GM12875 (cell line): ENCODE results near the gene TMCC1.

Source experiments
- H3K4me3 ChIP-seq: one replicate; pipeline ENCODE4 v1.5.1; 2011; ENCODE audit warnings: low read depth, low read length, control low read depth
- TF ChIP-seq, protein P1 (sequence below): IDR thresholded peaks from 2 replicates; pipeline ENCODE4 v1.5.1; 2011; ENCODE audit warnings: low read depth, mild to moderate bottlenecking, control low read depth, inconsistent platforms, low read length, moderate library complexity, borderline replicate concordance; ENCODE audit not compliant: insufficient read depth

The TMCC1 gene

GRCh38 chr3:129855170-129855831 lies 38.2 kb downstream of the TMCC1 start:
- TF ChIP-seq, protein P1, sequence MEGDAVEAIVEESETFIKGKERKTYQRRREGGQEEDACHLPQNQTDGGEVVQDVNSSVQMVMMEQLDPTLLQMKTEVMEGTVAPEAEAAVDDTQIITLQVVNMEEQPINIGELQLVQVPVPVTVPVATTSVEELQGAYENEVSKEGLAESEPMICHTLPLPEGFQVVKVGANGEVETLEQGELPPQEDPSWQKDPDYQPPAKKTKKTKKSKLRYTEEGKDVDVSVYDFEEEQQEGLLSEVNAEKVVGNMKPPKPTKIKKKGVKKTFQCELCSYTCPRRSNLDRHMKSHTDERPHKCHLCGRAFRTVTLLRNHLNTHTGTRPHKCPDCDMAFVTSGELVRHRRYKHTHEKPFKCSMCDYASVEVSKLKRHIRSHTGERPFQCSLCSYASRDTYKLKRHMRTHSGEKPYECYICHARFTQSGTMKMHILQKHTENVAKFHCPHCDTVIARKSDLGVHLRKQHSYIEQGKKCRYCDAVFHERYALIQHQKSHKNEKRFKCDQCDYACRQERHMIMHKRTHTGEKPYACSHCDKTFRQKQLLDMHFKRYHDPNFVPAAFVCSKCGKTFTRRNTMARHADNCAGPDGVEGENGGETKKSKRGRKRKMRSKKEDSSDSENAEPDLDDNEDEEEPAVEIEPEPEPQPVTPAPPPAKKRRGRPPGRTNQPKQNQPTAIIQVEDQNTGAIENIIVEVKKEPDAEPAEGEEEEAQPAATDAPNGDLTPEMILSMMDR, result no peak
- no peak overlapping the region for H3K4me3 ChIP-seq

DNA sequence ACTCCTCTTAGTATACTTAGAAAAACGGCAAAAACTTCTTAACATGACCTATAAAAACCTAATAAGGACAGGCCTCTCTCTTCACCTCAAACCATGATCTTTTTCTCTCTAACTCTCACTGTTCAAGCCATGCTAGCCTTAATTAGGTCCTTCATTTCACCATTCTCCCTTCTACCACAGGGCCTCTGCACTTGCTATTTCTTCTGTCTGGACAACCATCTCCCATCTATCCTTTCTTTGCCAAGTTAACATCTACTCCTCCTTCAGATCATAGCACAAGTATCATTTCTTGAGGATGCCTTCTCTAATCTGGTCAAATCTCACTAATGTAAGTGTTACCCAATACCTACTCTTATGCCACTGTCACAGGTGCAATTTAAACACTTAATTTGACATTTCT lies 39.1 kb downstream of the TMCC1 start:
- no peak overlapping the region for H3K4me3 ChIP-seq

GRCh38 chr3:129845956-129846355 lies 47.6 kb downstream of the TMCC1 start:
- H3K4me3 ChIP-seq, result no peak overlapping the region

More for the DNA sequence above, 39.1 kb downstream of the TMCC1 start:
- TF ChIP-seq, protein P1, result no peak

GRCh38 chr3:129840707-129841360 lies 52.7 kb downstream of the TMCC1 start:
- TF ChIP-seq, protein P1, result no peak
- no peak overlapping the region for H3K4me3 ChIP-seq

More at GRCh38 chr3:129845956-129846355, 47.6 kb downstream of the TMCC1 start:
- TF ChIP-seq, protein P1, result no peak

DNA sequence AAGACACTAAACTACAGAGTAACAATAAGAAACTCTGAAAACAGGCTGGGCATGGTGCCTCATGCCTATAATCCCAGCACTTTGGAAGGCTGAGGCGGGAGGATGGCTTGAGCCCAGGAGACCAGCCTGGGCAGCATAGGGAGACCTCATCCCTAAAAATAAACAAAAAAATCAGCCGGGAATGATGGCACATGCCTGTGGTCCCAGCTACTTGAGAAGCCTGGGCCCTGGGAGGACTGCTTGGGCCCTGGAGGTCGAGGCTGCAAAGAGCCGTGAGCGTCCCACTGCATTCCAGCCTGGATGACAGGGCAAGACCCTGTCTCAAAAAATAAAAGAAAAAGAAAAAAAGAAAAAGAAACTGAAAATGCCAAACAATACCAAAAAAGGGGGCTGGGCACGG lies 55.4 kb downstream of the TMCC1 start:
- no peak overlapping the region for H3K4me3 ChIP-seq
- TF ChIP-seq, protein P1, result no peak

- TF ChIP-seq, protein P1, result no peak
- no peak overlapping the region for H3K4me3 ChIP-seq
Observed at GRCh38 chr3:129837065-129837642, 56.4 kb downstream of the TMCC1 start.
